Tibial artery (tissue), 4 donors: ENCODE results near the gene EGR1.

Source experiments
- DNase-seq, 2 donors: peaks; one replicate each; pipeline ENCODE4 v3.0.0-alpha.2; 2019
- H3K27ac ChIP-seq, 2 donors: fragments of 200-600 bp; sonication (generic) in 1 of 2; 1 replicate in 1 of 2; 2 replicates in 1 of 2; pipeline ENCODE4 v1.5.1; 2018 to 2019; ENCODE audit warnings: mild to moderate bottlenecking in 1 of 2
- H3K27me3 ChIP-seq, 2 donors: fragments of 200-600 bp; sonication (generic) in 1 of 2; one replicate each; pipeline versions ENCODE4 v1.5.1 to v1.6.0; 2016 to 2019
- H3K36me3 ChIP-seq, 3 donors: fragments of 200-600 bp; sonication (generic) in 2 of 3; one replicate each; pipeline ENCODE4 v1.5.1; 2016 to 2019; ENCODE audit warnings: mild to moderate bottlenecking in 2 of 3
- H3K4me1 ChIP-seq, 4 donors: fragments of 200-600 bp; sonication (generic) in 2 of 4; 1 replicate in 3 of 4; 2 replicates in 1 of 4; pipeline ENCODE4 v1.5.1; 2016 to 2019
- H3K4me3 ChIP-seq, 2 donors: fragments of 200-600 bp; sonication (generic) in 1 of 2; 1 replicate in 1 of 2; 2 replicates in 1 of 2; pipeline ENCODE4 v1.5.1; 2018 to 2019; ENCODE audit warnings: mild to moderate bottlenecking in 2 of 2
- H3K9me3 ChIP-seq, 3 donors: fragments of 200-600 bp; sonication (generic) in 1 of 3; one replicate each; pipeline ENCODE4 v1.5.1; 2016 to 2019
- CTCF ChIP-seq, 2 experiments: fragments of 200-600 bp in 1 of 2; fragments of 450-650 bp in 1 of 2; IDR thresholded peaks; one replicate each; pipeline ENCODE4 v1.5.1; 2017 to 2019; ENCODE audit warnings: antibody characterized with exemption in 2 of 2, mild to moderate bottlenecking in 1 of 2, moderate library complexity in 1 of 2
- intact Hi-C: fragments of 100-400 bp; cut with DNase I; formaldehyde crosslinking; loops from one replicate; pipeline ENCODE4 v1.15.0; 2023; ENCODE audit warnings: low total_unique reads

EGR1 gene

GRCh38 chr5:138449501-138450239 lies 15.6 kb upstream of the EGR1 start:
- Histone ChIP-seq H3K4me3 (no peak overlapping the region), H3K9me3 (no peaks in the 10 kb centered on the region), H3K4me1 (peaks cover 0 to 12% (median 9%) of the 10 kb centered on the region in 4 donors), H3K27ac (no peak overlapping the region), H3K27me3 (no peaks in the 10 kb centered on the region), H3K36me3 (no peaks in the 10 kb centered on the region)
- peak; percentile 95 to 98 for TF ChIP-seq CTCF (IDR thresholded peaks at IDR 0.05)
- intact Hi-C loops: loop anchor here (2.0 to 10.0 kb wide), 2 partner anchors 53 to 825 kb away; no protein-coding TSS in a partner anchor
- peak; percentile 87 to 92 for DNase-seq

GRCh38 chr5:138450971-138451370 lies 14.3 kb upstream of the EGR1 start:
- Histone ChIP-seq H3K4me3 (no peak overlapping the region), H3K9me3 (no peaks in the 10 kb centered on the region), H3K36me3 (no peaks in the 10 kb centered on the region), H3K27me3 (no peaks in the 10 kb centered on the region), H3K4me1 (peaks cover 0 to 12% (median 9%) of the 10 kb centered on the region in 4 donors), H3K27ac (no peak overlapping the region)
- intact Hi-C loops: loop anchor here (2.0 to 10.0 kb wide), 2 partner anchors 52 to 824 kb away; no protein-coding TSS in a partner anchor
- no peak for TF ChIP-seq CTCF (IDR thresholded peaks at IDR 0.05)
- DNase-seq: no peak

GRCh38 chr5:138452720-138453119 lies 12.6 kb upstream of the EGR1 start:
- no peaks in the 10 kb centered on the region for H3K27me3 ChIP-seq
- DNase-seq: peak in 1 of 2 donors; percentile 48
- no peak overlapping the region for H3K27ac ChIP-seq
- H3K4me1 ChIP-seq: peaks cover 0 to 12% (median 9%) of the 10 kb centered on the region in 4 donors
- no peaks in the 10 kb centered on the region for H3K36me3 ChIP-seq
- H3K4me3 ChIP-seq: no peak overlapping the region
- TF ChIP-seq CTCF (IDR thresholded peaks at IDR 0.05): no peak
- intact Hi-C loops: loop anchor here (10.0 kb wide), 1 partner anchor 822 kb away; no protein-coding TSS in a partner anchor
- H3K9me3 ChIP-seq: no peaks in the 10 kb centered on the region

- no peak overlapping the region for H3K27ac ChIP-seq
- H3K4me1 ChIP-seq: peaks cover 0 to 18% (median 14%) of the 10 kb centered on the region in 4 donors
- peak in 1 of 2 donors; percentile 29 for DNase-seq
- no peaks in the 10 kb centered on the region for H3K9me3 ChIP-seq
- intact Hi-C loops: loop anchor here (10.0 kb wide), 1 partner anchor 821 kb away; no protein-coding TSS in a partner anchor
- no peaks in the 10 kb centered on the region for H3K36me3 ChIP-seq
- no peak overlapping the region for H3K4me3 ChIP-seq
- no peak for TF ChIP-seq CTCF (IDR thresholded peaks at IDR 0.05)
- no peaks in the 10 kb centered on the region for H3K27me3 ChIP-seq
Measured at GRCh38 chr5:138453590-138453989, 11.7 kb upstream of the EGR1 start.

- no peaks in the 10 kb centered on the region for H3K36me3 ChIP-seq
- H3K4me1 ChIP-seq: peaks cover 0 to 24% (median 17%) of the 10 kb centered on the region in 4 donors
- no peaks in the 10 kb centered on the region for H3K9me3 ChIP-seq
- H3K4me3 ChIP-seq: no peak overlapping the region
- intact Hi-C loops: loop anchor here (10.0 kb wide), 1 partner anchor 821 kb away; no protein-coding TSS in a partner anchor
- DNase-seq: no peak
- TF ChIP-seq CTCF (IDR thresholded peaks at IDR 0.05): no peak
- H3K27me3 ChIP-seq: no peaks in the 10 kb centered on the region
- no peak overlapping the region for H3K27ac ChIP-seq
Measured at GRCh38 chr5:138454121-138454520, 11.2 kb upstream of the EGR1 start.
